ENCODE measurements around the gene KLRG1.

The KLRG1 gene

GRCh38 chr12:9027161-9028059 lies 38.1 kb downstream of the KLRG1 start:
- no peak for TF ChIP-seq CTCF (IDR thresholded peaks at IDR 0.05; ENCODE audit: low read depth, low read length)
- no peak for DNase-seq (ENCODE audit: extremely low read depth, low read depth)

- no peak for TF ChIP-seq CTCF (IDR thresholded peaks at IDR 0.05; ENCODE audit: low read depth, low read length)
- DNase-seq (ENCODE audit: extremely low read depth, low read depth): no peak
These were observed 41.4 kb downstream of the KLRG1 start for GRCh38 chr12:9030776-9031175.

- no peak for TF ChIP-seq CTCF (IDR thresholded peaks at IDR 0.05; ENCODE audit: low read depth, low read length)
- DNase-seq (ENCODE audit: extremely low read depth, low read depth): no peak
These were observed 43.0 kb downstream of the KLRG1 start for GRCh38 chr12:9032202-9032964.

- TF ChIP-seq CTCF (IDR thresholded peaks at IDR 0.05; ENCODE audit: low read depth, low read length): no peak
- no peak for DNase-seq (ENCODE audit: extremely low read depth, low read depth)
These were observed 44.0 kb downstream of the KLRG1 start for GRCh38 chr12:9033265-9033887.

GRCh38 chr12:9034095-9034494 lies 44.7 kb downstream of the KLRG1 start:
- DNase-seq (ENCODE audit: extremely low read depth, low read depth): no peak
- TF ChIP-seq CTCF (IDR thresholded peaks at IDR 0.05; ENCODE audit: low read depth, low read length): no peak

- no peak for DNase-seq (ENCODE audit: extremely low read depth, low read depth)
- no peak for TF ChIP-seq CTCF (IDR thresholded peaks at IDR 0.05; ENCODE audit: low read depth, low read length)
These were observed 46.9 kb downstream of the KLRG1 start for GRCh38 chr12:9036227-9036626.
